ENCODE results near the gene FBXO46. TPM values are rescaled to one million over a fixed set of nuclear protein-coding genes. Genes with fewer than 3 reads are reported as not detected.
"Not testable (repeated sequence)": the region's sequence is repeated elsewhere in the genome, so short reads cannot be mapped to it uniquely, and the experiment has no call there.

The FBXO46 gene
- total and polyA plus RNA-seq, 4 donors: 1.2 to 4.5 (median 3.6) TPM

- H3K27me3 ChIP-seq (ENCODE audit: control insufficient read depth in 4 of 4, insufficient read depth in 4 of 4, low read length in 3 of 4): no peaks in the 10 kb centered on the region
- peaks cover 0 to 1% (median 0%) of the 10 kb centered on the region in 4 donors for H3K36me3 ChIP-seq (ENCODE audit: control insufficient read depth in 4 of 4, insufficient read depth in 3 of 4, low read depth in 1 of 4, low read length in 3 of 4)
- H3K4me3 ChIP-seq (ENCODE audit: low read depth in 1 of 3, low read length in 3 of 3): peak overlapping the region; percentile 66 to 94 (median 80)
- H3K27ac ChIP-seq (ENCODE audit: low read depth in 1 of 2, low read length in 2 of 2): peak overlapping the region in 1 of 2 donors; percentile 35
- H3K4me1 ChIP-seq (ENCODE audit: control insufficient read depth in 4 of 4, insufficient read depth in 4 of 4, low read length in 3 of 4): peaks cover 0 to 18% (median 8%) of the 10 kb centered on the region in 4 donors
- peak overlapping the region; percentile 42 to 69 for H3K9ac ChIP-seq (ENCODE audit: low read depth in 1 of 2, low read length in 2 of 2)
- 9% methylated on average over 10 of the region's 10 CpGs for WGBS
- H3K9me3 ChIP-seq (ENCODE audit: control insufficient read depth in 4 of 4, low read length in 3 of 4): no peaks in the 10 kb centered on the region
- TF ChIP-seq FOXA2 (IDR thresholded peaks at IDR 0.05): no peak
- no peak for DNase-seq (ENCODE audit: low spot score)
Measured at GRCh38 chr19:45729800-45730290, 851 bp downstream of the FBXO46 start.

- not testable (repeated sequence) for H3K36me3 ChIP-seq (ENCODE audit: control insufficient read depth in 4 of 4, insufficient read depth in 3 of 4, low read depth in 1 of 4, low read length in 3 of 4); H3K27ac ChIP-seq (ENCODE audit: low read depth in 1 of 2, low read length in 2 of 2); H3K9me3 ChIP-seq (ENCODE audit: control insufficient read depth in 4 of 4, low read length in 3 of 4); H3K27me3 ChIP-seq (ENCODE audit: control insufficient read depth in 4 of 4, insufficient read depth in 4 of 4, low read length in 3 of 4); H3K9ac ChIP-seq (ENCODE audit: low read depth in 1 of 2, low read length in 2 of 2); H3K4me3 ChIP-seq (ENCODE audit: low read depth in 1 of 3, low read length in 3 of 3); DNase-seq (ENCODE audit: low spot score)
- peaks cover 0 to 18% (median 8%) of the 10 kb centered on the region in 4 donors for H3K4me1 ChIP-seq (ENCODE audit: control insufficient read depth in 4 of 4, insufficient read depth in 4 of 4, low read length in 3 of 4)
- WGBS: 97% methylated on average over 18 of the region's 18 CpGs
Measured at GRCh38 chr19:45728683-45729082, 2.0 kb downstream of the FBXO46 start.

- H3K27ac ChIP-seq (ENCODE audit: low read depth in 1 of 2, low read length in 2 of 2): peak overlapping the region; percentile 74 to 88
Measured at GRCh38 chr19:45720065-45720464, 10.6 kb downstream of the FBXO46 start.

DNA sequence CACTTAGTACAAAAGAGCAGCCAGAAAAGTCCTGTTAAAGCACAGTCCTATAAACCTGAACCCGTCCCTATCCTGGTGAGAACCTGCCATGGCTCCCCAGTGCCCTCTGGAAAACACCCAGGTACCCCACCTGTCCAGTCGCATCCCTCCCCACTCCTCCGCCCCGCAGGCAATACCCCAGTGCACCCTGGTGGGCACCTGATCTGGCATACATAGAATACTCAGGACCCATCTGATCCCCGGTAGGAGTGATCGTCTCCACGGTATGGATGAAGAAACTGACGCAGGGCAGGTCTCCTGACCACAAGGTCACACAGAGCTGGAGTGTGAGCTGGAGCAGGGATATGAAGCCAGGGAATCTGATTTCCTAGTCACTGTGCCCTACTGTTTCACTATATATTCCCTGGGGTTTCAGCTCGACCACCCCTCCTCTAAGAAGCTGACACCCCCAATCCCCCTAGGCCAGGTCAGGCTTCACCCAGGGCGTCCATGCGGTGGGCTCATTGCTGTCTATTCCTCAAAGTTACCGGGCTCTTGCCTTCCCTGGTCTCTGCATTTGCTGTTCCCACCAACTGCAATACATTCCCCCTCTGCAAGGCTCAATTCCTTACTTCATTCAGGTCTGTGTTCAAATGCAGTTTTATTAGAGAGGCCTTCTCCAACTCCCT is 12.6 kb downstream of the FBXO46 start:
- WGBS: 65% methylated on average over 12 of the region's 12 CpGs
- no peaks in the 10 kb centered on the region for H3K9me3 ChIP-seq (ENCODE audit: control insufficient read depth in 4 of 4, low read length in 3 of 4)
- TF ChIP-seq, protein P1, sequence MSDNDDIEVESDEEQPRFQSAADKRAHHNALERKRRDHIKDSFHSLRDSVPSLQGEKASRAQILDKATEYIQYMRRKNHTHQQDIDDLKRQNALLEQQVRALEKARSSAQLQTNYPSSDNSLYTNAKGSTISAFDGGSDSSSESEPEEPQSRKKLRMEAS (IDR thresholded peaks at IDR 0.05): no peak
- TF ChIP-seq HNF4A (conservative IDR thresholded peaks at IDR 0.05) (no peak), SP1 (IDR thresholded peaks at IDR 0.05) (no peak), GABPA (IDR thresholded peaks at IDR 0.05 in 1 of 2, conservative IDR thresholded peaks at IDR 0.05 in 1 of 2) (no peak), HNF4G (IDR thresholded peaks at IDR 0.05) (no peak), FOXA1 (IDR thresholded peaks at IDR 0.05) (no peak), FOXA2 (IDR thresholded peaks at IDR 0.05) (no peak), YY1 (IDR thresholded peaks at IDR 0.05) (no peak), RAD21 (IDR thresholded peaks at IDR 0.05) (no peak), NR2F2 (IDR thresholded peaks at IDR 0.05) (no peak), JUND (IDR thresholded peaks at IDR 0.05) (no peak), RXRA (IDR thresholded peaks at IDR 0.05) (no peak), EGR1 (IDR thresholded peaks at IDR 0.05; ENCODE audit: low read depth in 2 of 2) (no peak)
- TF ChIP-seq, protein P2, sequence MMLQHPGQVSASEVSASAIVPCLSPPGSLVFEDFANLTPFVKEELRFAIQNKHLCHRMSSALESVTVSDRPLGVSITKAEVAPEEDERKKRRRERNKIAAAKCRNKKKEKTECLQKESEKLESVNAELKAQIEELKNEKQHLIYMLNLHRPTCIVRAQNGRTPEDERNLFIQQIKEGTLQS (IDR thresholded peaks at IDR 0.05): no peak
- peaks cover 5 to 25% (median 17%) of the 10 kb centered on the region in 4 donors for H3K4me1 ChIP-seq (ENCODE audit: control insufficient read depth in 4 of 4, insufficient read depth in 4 of 4, low read length in 3 of 4)
- no peak for DNase-seq (ENCODE audit: low spot score)
- peaks cover 0 to 3% (median under 1%) of the 10 kb centered on the region in 4 donors for H3K36me3 ChIP-seq (ENCODE audit: control insufficient read depth in 4 of 4, insufficient read depth in 3 of 4, low read depth in 1 of 4, low read length in 3 of 4)
- H3K9ac ChIP-seq (ENCODE audit: low read depth in 1 of 2, low read length in 2 of 2): peak overlapping the region; percentile 61 to 97
- peak overlapping the region; percentile 35 to 67 (median 55) for H3K4me3 ChIP-seq (ENCODE audit: low read depth in 1 of 3, low read length in 3 of 3)
- H3K27ac ChIP-seq (ENCODE audit: low read depth in 1 of 2, low read length in 2 of 2): peak overlapping the region; percentile 92 to 96
- no peaks in the 10 kb centered on the region for H3K27me3 ChIP-seq (ENCODE audit: control insufficient read depth in 4 of 4, insufficient read depth in 4 of 4, low read length in 3 of 4)

More at GRCh38 chr19:45720065-45720464, 10.6 kb downstream of the FBXO46 start:
- not testable (repeated sequence) for H3K4me3 ChIP-seq (ENCODE audit: low read depth in 1 of 3, low read length in 3 of 3); DNase-seq (ENCODE audit: low spot score); H3K9me3 ChIP-seq (ENCODE audit: control insufficient read depth in 4 of 4, low read length in 3 of 4); H3K36me3 ChIP-seq (ENCODE audit: control insufficient read depth in 4 of 4, insufficient read depth in 3 of 4, low read depth in 1 of 4, low read length in 3 of 4); H3K9ac ChIP-seq (ENCODE audit: low read depth in 1 of 2, low read length in 2 of 2); H3K27me3 ChIP-seq (ENCODE audit: control insufficient read depth in 4 of 4, insufficient read depth in 4 of 4, low read length in 3 of 4)
- H3K4me1 ChIP-seq (ENCODE audit: control insufficient read depth in 4 of 4, insufficient read depth in 4 of 4, low read length in 3 of 4): peaks cover 5 to 25% (median 17%) of the 10 kb centered on the region in 4 donors
- 97% methylated on average over 11 of the region's 11 CpGs for WGBS

Measured in liver (tissue), 9 donors.